GM19239 (cell line): ENCODE measurements around the gene USP13.

ENCODE experiments used
- DNase-seq: peaks from one replicate; pipeline ENCODE4 v3.0.0; 2011; ENCODE audit warnings: low spot score; ENCODE audit not compliant: insufficient read length
- FAIRE-seq: peaks from 2 replicates; lab custom pipeline; 2011; peaks lifted over from hg19 to GRCh38; lab: Jason Lieb, UNC

The USP13 gene

DNA sequence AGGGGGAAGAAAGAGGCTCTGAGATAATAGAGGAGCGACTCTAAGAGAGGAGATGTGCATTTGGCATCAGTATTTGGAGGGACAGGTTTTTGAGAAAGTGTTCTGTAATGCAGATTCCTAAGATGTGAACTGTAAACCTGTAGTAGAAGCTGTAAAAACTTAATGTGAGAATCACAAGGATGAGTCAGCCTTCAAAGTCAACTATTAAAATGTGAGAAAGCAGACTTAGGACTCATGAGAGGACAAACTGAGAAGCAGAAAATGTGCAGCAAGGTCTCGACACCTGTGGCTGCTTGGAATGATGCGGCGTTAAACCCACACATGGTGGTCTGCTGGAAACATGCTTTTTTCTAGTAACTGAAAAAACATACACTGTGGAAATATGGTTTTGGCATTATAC lies 36.0 kb downstream of the USP13 start:
- no peak for DNase-seq
- FAIRE-seq: no peak

DNA sequence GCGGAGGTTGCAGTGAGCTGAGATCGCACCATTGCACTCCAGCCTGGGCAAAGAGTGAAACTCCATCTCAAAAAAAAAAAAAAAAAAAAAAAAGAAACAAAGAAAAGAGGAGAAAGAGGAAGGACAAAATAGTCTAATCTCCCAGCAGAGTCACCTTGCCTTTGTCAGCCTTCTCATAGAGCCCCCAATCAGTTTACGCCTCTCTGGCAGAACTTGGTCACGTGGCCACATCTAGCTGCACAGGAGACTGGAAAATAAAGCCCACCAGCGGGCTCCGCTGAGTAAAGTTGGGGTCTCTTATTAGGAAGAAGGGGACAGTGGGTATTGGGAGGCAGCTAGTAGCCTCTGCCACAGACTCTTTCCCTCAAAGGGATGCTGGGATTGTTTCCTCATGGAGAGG lies 41.9 kb downstream of the USP13 start:
- no peak for FAIRE-seq
- no peak for DNase-seq

DNA sequence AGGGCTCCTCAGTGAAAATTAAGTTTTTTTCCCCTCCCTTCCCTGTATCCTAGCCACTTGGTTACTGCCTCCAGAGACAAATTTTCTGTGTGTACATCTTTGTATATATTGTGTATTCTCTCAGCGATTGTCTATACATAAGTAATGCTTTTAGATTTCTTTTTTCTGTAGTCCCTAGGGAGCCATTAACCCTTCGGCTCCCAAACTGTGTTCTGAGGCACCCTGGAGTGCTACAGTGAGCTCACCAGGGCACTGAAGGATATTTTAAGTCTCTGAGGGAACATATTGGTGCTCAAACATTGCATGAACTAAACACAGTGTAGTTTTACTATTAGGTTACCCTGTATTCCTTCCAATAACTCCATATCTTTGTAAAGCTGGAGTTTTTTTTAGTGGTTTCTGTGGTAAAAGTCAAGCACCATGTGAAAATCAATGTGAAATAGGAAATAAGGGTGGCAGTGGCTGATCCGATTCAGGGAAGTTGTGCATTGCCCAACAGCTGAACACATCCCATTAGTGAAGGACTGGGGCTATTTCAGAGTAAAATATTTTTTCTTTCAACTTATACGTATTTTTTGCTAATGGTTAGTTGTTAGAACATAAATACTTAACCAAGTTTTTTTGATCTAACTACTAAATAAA lies 43.0 kb downstream of the USP13 start:
- DNase-seq: no peak
- no peak for FAIRE-seq

DNA sequence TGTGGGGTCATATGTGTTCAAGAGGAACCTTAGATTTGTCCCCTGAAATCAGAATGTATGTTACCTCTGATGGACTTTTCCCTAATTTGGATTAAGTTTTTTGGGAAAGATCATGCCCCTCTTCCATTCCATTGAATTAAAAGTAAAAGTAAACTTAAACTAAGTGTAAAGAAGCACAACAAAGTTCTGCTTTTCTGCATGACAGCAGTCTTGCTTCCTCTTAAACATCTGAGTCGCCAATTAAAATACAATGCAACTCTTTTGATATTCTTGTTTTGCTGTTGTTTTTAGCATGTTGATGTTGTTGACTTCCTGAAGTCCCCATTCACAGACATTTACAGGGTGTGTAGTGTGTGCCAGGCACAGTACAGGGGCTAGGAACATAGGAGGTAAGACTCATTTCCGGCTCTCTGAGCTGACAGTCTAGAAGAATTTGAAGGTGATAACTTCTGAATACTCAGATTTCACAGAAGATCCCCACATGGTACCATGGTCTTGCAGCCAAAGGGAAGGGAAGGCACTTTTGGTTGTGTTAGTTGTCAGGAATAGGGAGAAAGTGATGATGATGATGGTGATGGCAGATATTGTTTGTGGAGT lies 45.0 kb downstream of the USP13 start:
- FAIRE-seq (peak; percentile 49), DNase-seq (no peak)

DNA sequence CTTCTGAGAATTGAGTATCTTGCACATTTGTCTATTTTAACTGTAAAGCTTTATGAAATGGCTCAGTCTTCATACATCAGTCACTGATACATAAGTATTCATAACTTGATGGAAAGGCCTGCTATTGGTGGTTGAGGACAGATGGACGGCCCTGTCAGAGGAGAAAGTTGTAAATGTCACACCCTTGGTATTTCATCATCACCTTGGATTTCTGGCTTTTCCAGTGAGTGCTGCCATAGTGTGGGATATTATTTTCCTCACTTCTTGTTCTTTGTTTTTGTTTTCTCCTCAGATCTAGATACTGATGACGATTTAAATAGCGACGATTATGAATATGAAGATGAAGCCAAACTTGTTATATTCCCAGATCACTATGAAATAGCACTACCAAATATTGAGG lies 47.9 kb downstream of the USP13 start:
- FAIRE-seq (no peak), DNase-seq (no peak)

DNA sequence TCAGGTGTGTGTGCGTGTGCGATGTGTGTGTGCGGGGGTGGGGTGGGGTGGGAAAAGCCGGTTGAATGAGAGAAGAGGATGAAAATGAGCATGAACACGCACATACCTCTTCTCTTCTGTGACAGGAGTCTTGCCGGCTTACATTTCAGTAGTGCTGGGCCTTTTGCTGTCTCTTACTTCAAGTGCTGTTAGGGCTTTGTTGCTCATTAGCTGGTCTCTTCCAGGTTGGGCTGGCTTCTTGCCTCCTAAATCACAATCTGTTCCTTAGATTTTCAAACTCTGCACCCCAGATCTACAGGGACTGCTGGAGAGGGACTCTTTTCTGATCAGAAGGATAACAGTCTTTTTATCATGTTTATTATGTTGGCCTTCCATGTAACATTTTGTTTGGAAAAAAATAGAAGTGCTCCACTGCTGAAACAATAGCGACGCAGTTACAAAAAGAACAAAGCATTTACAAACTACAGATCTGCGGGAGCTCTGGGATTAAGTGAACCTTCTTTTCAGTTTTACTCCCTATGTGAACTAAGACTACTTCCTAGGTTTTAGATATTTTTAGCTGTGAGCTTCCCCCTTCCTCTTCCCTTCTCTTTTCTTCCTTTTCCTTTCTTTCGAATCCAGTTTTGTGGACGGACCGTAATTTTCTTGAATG lies 48.5 kb downstream of the USP13 start:
- FAIRE-seq (no peak), DNase-seq (no peak)

DNA sequence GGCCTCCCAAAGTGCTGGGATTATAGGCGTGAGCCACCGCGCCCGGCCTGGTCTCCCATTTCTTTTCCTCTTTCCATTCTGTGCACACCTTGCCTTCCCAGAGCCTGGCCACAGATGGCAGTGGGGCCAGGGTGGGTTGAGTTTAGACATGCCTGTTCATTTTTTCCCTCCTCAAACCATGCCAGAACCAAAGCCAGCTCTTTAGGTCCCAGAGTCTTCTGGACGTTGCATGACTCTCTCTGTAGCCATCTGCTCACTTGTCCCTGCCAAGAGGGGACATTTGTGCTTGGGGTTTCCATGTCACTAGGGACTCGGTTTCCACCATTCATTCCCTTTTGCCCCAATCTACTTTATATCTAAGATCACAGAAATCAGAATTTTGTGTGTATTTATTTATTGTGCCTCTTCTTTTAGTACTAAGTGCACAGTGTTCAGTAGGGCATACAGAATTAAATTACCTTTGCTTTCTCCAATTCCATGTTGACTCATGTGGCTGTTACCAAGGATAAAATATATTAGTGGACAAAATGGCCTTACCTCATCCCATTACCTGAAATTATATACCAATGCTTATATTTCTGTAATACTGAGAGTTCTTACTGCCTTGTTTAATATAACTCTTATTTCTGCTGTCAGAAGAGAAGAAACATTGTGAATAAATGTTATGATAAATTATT lies 49.6 kb downstream of the USP13 start:
- FAIRE-seq: no peak
- DNase-seq: no peak

DNA sequence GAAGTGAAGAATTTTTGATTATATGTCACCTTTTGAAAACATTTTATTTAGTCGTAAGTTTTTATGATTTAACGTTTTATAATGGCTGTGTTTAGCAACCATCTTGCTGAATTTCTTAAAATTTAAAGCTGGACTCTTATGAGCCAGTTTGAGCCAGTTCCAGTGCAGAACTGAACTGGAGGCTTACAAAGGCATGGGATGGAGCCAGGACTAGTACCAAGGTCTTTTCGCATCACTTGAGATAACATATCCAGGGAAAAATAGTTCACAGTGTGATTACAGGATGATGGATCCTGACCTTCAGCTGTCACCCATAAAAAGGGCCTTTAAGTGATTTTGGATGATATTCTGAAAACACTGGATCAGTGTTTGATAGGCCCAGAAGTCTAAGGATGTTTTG lies 51.0 kb downstream of the USP13 start:
- DNase-seq (no peak), FAIRE-seq (no peak)

DNA sequence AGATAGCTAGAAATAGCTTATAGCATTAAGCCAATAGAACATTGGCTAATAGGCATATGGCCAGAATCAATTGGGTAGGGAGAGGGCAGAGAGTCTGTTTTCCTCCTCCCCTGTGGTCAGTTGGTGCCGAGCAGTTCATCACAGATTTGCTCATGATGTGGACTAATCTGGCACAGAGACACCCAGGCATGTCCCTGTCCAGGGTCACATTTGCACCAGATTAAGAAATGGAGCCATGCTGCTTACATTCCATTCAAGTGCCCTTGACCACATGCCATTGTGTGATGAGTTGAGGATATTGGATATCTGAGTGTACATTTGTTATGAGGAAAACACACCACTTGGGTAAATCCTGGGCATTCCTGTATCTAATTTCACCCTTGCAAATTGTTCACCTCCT lies 53.4 kb downstream of the USP13 start:
- FAIRE-seq (no peak), DNase-seq (no peak)

DNA sequence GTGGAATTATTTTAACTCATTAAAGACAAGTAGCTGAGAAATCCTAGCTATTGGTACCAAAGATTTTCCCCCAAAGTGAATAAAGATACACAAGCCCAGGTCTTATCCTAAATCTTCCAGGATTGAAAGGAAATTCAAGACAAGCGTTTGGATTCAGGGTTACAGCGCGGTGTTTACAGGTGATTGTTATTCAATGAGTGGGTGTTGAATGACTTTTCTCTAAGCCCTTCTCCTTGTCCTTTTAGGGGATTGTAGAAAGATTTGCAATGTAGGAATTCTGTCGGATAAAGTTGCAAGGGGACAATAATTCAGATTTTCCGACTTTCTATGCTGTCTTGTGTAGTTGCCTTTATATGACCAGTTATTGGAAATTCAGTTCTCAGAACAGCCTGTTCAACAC lies 57.2 kb downstream of the USP13 start:
- DNase-seq: no peak
- no peak for FAIRE-seq

DNA sequence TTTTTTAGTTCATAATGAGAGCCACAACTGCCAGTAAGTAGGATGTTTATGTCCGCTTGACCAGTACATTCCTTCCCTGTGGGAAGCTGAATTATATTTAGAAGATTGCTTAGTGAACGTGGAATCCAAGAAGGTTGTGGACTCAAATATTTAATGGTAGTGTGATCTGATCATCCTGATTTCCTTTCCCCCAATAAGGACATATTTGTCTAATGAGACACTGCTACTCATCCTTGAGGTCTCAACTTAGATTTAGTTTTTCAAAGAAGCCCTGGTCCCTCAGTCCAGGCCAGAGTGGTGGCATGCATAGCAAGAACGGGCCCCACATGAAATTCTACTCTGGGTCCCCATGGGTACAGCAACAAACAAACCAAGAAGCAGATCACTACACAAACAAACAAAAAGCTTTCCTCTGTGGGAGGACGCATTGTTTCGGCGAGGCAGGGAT lies 60.8 kb downstream of the USP13 start:
- DNase-seq (no peak), FAIRE-seq (no peak)

DNA sequence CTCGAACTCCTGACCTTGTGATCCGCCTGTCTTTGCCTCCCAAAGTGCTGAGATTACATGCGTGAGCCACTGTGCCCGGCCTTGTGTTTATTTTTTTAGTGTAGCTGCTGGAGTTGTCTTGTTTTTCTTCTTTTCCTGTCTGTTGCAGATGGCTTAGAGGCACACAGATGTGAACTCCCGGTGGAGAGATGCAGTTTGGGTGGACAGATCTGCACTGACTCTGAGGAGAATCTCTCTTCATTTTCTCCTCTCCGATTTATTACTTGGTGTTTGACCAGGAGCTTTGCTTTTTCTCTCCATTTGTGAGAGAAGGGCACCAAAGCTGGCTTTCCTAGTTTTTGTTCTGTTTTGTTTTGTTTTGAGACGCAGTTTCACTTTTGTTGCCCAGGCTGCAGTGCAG lies 62.7 kb downstream of the USP13 start:
- FAIRE-seq (no peak), DNase-seq (no peak)

DNA sequence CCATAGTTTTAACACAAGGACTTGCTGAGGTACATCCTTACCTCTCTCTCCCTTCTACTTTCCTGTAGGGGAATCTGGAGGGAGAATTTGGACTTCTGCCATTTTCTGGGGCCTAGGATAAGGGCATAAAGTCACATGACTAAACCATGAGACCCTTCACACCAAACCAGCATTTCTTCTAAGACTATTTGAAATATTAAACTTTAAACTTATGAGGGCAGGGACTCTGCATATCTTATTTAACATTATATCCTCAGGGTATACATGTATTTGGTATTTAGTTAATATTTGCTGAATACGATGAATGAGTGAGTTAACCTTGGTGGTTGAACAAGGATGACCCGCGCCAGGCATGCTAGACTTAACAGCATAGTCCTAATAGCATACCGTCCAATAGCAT lies 63.4 kb downstream of the USP13 start:
- DNase-seq: no peak
- no peak for FAIRE-seq

DNA sequence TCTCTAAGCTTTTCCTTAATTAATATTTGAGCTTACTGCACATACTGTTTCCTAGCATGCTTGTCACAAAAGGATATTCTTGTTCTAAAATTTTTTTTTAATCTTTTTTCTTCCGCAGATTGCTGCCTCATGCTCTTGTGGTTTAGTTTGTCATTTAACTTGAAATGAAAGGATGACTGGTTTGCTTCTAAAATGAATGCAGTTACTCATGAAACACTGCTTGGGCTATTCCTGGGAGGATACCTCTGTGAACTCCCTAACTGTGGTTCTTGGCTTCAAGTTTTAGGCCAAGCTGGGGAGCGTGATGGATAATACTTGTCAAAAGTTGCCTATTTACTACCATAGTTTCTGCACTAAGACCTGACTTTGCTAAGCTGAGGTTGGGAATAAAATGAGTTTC lies 64.0 kb downstream of the USP13 start:
- no peak for DNase-seq
- FAIRE-seq: peak; percentile 52

DNA sequence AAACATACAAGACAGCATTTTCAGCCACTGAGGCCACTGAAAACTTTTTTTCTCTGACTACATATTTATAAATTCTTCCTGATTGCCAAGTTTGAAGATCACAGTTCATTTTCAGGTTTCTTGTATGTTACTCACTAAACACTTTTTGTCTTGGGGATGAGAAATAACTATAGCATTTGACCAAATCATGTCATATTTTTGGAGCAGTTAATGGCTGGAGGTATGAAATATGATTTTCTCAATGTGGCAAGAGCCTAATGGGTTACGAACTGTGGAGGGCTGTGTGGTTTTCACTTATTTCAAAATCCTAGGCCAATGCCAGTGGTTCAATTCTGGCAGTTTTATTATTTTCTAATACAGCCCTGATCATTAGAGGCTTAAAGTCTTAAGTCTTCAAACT lies 64.4 kb downstream of the USP13 start:
- DNase-seq (no peak), FAIRE-seq (no peak)

DNA sequence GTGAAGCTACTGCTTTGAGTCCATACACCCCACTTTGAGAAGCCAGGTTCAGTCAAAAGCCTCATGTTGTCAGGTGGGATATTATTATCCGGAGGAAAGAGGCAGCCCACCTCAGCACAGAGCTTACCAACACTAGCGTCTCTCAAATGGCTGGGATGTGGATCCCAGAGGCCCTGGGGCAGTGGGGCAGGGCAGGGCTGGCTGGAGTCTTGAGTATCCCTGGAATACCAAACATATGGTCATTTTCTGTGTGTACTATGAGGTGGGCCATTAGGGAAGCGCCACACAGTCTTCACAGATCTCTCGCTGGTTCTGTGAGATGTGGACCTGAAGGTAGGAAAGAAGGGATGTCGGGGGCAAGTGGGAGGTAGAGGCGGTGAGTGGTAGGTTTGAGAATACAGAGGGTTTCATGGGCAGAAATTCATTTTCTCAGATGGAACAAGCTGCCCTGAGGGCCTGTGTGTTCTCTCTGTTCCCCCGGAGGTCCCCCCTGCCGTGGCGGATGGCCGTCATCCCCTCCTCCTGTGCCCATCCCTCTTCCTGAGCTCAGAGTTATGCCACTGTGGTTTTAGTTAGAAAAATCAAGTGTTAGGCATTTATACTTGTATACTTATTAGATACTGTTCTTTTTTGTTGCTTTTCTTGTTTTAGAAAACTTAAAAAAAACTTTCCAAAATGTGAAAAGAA lies 66.4 kb downstream of the USP13 start:
- no peak for DNase-seq
- FAIRE-seq: no peak

DNA sequence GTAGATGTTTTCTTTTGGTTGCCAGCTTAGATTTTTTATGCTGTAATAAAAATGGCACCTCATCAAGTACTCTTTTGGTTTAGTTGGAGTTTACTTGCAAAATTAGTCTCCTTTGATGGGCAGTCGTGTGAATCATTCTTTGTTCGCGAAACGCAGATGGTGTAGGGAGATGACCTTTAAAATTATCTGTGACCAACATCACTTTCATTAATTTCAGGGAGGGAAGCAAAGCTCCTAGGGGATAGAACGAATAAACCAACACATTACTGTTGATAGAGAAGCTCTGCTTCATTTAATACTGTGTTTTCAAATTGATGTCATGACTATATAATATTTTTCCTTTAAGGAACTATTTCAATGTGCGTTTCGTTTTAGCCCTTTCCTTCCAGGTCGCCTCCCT lies 67.4 kb downstream of the USP13 start:
- FAIRE-seq (no peak), DNase-seq (no peak)

DNA sequence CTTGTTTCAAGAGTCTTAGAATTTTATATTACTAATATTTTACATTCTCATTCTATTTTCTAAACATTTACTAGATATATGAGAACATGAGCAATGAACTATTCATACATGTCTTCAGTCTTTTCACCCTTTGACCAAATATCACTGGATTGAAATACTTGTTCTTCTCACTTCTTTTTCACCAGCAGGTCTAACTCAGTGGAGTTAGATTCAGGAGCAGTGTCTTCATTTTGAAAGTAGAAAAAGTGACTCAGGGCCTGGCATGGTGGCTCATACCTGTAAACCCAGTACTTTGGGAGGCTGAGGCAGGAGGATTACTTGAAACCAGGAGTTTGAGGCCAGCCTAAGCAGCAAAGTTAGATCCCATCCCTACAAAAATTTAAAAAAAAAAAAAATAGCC lies 70.8 kb downstream of the USP13 start:
- no peak for DNase-seq
- no peak for FAIRE-seq

DNA sequence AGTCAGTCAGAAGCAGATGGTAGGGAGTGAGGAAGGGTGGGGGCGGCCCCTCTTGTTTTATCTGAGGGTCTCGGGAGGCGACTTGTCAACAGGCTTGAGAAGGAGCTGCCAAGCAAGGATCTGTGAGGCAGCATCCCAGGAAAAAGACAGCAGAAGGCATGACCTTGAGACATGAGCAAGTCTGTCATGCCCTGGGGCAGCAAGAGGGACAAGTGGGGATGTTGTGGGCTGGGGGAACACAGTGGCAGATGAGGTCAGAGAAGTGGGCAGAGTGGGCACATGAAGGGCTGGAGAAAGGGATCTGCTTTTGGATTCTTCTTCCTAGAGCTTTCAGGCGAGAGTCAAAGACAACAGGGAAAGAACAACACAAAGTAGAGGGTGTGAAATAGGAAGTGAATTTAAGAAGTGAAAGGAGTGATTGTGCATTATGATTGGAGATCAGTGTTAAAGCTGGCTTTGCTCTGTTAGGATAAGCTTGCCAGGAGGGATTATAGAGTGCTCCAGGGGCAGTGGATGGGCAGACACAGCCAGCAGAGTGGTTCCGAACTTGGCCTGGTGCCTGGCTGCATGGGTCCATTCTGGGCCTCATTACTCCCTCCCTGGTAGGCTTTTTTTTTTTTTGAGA lies 73.3 kb downstream of the USP13 start:
- DNase-seq (no peak), FAIRE-seq (no peak)

DNA sequence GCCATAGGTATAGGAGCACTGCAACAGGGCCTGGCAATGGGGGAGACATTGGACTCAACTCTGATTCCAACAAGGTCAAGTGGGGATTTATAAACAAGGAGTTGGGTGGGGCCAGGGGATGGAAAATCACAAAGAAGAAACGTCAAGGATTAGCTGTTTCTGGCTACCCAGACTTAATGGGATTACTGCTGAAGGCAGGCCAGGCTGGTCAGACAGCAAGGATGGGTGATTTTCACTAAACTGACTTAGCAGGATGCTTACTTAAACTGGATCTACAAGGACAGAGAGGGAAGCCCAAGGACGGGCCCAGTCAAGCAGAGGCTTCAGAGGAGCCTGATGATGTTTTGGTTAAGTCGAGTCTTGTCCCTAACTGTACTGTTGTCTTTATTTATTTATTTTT lies 76.2 kb downstream of the USP13 start:
- DNase-seq: no peak
- no peak for FAIRE-seq
